HG03575 (cell line): ENCODE data around the gene POU6F1.

Experiments
- ATAC-seq: cut with Tn5 transposase; IDR thresholded peaks from one replicate; pipeline ENCODE4 v1.9.1; 2021; ENCODE audit not compliant: unreplicated experiment, insufficient number of reproducible peaks, low FRiP score; ENCODE audit errors: extremely low read depth

Gene POU6F1

DNA sequence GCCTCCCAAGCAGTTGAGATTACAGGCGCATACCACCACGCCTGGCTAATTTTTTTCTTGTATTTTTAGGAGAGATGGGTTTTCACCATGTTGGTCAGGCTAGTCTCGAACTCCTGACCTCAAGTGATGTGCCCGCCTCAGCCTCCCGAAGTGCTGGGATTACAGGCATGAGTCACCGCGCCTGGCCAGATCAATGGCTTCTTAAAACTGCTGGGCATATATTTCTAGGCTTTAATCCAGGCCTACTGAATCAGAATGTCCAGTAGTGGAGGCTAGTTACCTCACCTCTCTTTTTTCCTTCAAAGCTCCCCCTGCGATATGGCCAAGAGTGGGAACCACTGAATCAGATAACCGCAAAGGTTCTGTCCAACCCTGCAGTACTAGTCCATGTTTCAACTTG lies 17.1 kb downstream of the POU6F1 start:
- no peak for ATAC-seq

DNA sequence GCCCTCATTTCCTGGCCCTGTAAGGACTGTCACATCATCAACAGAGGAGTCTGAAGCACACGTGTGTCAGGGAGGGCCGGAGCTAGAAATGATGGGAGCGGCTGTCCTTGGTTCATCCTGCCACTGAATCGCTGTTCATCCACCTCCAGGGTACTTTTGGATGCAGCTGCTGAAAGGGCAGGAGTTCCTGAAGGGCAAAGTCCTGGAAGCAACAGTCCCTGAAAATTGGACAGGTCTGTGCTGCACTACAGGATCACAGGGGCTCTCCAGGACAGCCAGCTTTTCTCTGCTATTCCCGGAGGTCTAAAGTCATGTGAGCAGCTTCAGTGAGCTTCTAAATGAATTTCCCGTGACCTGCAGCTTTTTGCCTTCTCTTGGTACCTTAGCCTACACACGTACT lies 17.7 kb downstream of the POU6F1 start:
- no peak for ATAC-seq

DNA sequence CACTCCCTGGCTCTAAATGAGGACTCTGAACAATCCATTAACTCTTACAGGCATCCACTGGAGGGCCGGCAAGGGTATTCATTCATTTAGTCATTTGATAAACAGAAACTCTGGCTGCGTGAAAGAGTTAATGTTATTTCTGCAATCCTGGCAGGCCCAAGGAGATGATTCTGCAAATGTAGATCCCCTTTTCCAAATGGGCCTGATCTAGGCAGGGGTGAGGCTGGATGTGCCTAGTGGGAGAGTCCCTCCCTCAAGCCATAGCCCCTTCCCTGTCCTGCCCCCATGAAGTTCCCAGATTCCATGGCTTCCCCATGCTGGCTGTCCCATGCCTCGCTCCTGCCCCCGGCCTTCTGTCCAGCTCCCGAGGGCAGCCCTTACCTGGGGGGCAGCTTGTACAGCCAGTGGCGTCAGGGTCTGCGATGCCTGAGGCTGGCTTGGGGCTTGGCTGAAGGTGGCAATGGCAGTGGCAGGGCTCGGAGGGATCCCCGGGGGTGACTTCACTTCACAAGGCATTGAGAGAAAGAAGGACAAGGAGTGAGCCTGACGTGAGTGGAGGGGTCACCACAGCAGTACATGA lies 18.4 kb downstream of the POU6F1 start:
- no peak for ATAC-seq

DNA sequence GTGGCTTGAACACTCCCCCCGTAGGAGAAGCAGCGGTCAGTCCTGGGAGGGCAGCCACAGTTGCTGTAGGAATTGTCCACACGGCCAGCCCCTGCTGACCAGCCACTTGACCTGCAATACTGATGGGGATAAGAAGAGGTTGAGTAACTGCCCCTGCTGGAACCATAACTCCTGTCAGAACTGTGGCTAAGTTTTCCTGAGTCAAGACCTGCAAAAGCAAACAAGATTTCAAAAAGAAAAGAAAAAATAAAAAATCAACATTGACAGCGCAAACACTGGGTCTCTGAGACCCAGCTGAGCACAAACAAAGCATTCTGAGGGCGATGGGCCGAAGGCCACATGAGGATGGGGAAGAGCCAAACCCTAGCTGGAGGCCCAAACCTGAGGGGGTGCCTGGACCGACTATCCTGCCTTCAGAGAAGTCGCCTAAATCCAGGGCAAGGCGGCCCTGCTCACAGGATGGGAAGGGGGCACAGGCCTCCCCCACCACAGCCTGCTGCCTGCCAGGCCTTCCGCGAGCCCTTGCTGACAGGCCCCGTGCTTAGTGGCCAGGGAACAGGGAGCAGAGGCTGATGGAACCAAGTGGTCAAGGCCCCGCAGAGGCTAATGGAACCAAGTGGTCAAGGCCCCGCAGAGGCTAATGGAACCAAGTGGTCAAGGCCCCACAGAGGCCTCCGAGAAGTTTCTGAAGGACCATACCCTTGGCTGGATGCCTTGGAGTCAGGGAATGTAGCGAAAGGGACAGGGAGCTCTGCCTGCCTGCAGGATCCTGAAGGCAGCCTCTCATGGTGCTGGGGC lies 19.1 kb downstream of the POU6F1 start:
- no peak for ATAC-seq

DNA sequence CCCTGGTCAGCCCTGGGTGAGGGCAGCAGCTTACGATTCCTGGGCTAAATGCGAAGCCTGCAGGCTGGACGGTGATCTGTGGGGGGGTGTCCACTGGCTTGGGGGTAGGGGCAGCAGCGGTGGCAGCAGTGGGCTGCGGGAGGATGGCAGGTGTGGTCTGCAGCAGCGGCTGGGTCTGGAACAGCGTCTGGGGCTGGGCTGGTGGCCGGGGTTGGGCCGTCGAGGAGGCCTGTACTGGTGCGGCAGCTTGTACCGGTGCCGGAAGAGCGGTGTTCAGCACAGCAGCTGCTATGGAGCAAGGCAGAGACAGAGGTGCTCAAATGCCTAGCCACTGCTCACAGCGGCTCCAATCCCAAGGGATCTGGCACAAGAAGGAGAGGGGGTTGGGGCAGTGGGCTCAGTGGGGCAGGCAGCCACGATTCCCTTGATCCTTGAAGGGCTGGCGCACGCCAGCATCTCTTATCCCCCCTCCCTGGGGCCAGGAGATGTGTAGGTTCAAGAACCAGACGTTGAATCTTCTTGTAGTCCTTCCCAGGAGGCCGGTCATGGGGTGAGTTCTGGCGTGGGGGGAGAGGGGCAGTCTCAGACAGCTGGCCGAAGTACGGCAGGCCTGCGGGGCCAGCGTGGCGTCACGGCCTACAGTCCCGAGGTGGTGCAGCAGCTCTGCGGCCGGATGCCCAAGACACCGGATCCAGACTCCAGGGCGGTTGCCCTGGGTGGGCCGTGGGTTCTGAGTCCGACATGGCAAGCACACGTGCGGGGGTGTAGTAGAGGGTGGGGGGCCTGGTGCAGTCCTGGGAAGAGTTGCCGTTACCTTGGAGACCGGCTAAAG lies 19.9 kb downstream of the POU6F1 start:
- no peak for ATAC-seq

DNA sequence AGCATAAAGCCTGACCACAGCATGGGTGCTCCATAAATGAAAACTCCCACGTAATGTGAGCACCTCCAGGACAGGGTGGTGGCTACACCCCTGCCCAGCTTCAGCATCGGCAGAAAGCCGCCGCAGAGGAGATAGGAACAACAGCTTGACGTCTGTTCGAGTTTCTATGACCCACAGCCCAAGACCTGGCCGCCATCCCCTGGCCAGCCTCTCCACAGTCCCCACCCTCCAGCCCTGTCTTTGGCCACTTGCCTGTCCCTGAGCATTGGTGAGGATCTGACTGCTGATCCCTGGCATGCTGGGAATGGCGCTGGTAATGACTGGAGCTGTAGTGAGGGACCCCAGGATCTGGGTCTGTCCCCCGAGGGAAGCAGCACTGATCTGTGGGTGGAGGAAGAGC lies 21.3 kb downstream of the POU6F1 start:
- ATAC-seq = no peak

DNA sequence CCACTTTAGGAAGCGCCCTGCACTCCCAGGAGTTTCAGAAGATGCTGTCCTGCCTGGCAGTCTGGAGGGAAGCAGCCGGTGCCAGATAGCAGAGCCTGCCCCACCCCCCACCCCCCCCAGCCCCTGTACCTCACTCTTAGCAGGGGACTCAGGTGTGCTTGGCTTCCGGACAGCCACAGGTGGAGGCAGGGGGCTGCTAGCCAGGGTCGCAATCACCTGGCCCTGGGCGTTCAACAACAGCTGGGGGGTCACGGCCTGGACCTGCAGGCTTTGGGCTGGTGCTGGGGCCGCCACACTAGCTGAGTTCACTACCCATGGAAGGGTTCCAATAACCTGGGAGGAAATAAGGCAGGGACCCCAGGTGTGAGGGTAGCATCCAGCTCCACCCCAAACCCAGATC lies 22.0 kb downstream of the POU6F1 start:
- no peak for ATAC-seq

DNA sequence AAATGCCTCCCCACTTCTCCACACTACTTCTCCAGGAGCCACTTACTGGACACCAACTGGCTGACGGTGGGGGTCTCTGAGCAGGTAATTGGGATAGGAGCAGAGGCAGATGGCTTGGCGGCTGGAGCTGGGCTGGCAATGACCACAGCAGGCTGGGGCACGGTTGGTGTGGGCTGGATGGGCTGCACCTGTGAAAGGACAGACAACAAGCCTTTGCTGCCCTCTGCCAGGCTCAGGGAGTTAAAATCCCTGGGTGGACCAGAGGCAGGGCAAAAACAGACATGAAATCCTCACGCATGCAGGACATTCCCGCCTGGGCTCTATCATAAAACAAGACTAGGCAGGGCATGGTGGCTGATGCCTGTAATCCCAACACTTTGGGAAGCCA lies 25.6 kb downstream of the POU6F1 start:
- no peak for ATAC-seq

DNA sequence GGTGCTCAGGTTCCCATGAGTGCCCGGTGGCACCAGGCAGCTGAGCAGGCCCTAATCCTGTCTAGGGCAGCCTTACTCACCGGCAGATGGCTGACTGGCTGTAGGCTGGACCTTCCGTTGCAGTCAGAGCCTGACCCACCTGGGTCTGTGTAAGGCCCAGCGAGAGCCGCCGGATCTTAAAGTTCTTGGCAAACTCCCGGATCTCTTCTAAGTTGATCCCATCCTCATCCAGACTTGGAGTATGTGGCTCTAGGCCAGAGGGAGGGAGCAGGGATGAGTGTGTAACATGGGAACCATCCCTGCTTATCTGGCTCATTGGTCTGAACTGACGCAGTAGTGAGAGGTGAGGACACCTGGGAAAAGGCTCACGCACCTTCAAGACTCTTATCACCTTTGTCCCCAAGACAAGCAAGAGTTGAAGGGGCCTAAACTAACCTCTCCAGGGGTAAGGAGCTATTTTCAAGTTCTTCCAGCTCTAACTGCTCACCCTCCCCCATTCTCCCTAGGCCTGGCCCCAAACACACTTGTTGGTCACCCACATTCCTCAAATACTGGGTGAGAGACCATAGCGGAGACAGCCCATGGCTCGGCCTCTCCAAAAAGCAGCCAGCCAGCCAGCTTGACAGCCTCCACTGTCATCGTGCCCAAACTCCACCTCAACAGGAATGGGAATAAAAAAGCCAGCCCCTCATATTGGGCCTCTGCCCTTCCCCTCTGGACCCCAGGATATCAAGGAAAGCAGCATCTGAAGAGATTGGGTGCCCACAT lies 26.2 kb downstream of the POU6F1 start:
- ATAC-seq = no peak

DNA sequence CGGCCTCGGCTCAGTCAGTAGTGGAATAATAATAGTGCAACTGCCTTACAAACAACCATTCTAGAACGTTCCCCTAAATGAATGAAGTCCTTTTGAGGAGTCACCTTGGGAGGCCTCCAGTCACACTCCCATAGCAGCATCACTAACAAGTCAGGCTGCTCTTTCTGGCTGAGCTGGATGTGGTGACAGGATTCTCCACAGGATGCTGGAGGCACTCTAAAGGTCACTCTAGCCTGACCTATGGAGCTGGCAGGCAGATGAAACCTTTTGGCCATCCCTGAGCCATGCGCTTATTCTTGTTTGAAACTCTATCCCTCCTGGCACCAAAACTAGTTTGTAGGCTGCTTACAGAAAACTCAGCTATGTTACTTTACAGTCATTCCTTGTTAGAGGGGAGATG lies 27.0 kb downstream of the POU6F1 start:
- ATAC-seq = no peak

DNA sequence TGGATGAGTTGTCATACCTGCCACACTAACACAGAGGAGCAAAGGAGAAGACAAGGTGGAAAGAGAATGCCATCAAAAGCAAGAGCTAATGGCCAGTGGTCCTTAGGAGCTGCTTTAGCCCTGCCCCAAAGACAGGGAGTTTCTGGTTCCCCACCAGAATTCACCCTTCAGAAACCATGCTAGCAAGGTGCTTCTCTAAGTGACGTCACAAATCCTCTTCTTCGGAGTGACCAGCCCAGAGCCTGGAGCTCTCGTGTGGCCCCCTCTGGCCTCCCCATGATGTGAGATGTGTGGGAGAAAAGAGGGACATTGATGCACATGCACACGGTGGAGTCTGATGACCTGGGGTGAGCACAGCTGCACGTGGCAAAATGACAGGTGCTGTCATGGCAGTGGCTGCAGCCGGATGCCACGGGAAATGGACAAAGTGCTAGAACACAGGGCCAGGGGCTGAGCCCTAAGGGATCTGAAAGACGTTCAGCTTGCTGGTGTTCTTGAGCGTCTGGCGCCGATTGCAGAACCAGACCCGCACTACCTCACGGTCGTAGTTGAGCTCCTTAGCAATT lies 28.0 kb downstream of the POU6F1 start:
- ATAC-seq = no peak

DNA sequence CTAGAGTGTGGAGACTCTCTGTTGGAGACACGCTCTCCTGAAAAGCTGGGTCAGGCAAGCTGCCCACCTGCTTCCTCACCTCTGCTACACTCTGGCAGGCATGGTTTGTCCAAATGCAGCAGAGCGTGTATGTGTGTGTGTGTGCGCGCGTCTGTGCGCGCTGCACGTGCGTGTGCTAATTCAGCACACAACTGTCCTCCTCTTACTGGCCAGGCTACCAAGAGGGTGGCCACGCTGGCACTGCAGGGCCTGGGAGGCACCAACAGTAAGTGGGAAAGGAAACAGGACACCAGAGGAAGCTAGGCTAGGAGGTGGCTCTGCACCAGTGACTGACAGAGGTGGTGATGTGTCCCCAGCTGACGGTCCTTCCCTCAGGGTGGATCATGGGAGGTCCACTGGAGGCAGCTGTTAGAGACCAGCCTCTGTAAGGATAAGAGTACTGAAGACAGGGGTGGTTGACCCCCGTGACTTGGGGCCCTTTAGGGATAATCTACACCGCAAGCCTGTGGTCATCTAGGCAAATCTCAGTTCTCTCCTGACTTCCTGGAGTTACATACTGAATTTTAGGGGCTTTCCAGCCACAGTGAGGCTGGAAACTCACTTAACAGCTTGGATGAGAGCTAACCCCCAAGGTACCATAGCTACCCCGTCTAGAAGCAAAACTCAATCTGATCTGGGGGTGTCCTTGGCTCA lies 29.4 kb downstream of the POU6F1 start:
- ATAC-seq = no peak

DNA sequence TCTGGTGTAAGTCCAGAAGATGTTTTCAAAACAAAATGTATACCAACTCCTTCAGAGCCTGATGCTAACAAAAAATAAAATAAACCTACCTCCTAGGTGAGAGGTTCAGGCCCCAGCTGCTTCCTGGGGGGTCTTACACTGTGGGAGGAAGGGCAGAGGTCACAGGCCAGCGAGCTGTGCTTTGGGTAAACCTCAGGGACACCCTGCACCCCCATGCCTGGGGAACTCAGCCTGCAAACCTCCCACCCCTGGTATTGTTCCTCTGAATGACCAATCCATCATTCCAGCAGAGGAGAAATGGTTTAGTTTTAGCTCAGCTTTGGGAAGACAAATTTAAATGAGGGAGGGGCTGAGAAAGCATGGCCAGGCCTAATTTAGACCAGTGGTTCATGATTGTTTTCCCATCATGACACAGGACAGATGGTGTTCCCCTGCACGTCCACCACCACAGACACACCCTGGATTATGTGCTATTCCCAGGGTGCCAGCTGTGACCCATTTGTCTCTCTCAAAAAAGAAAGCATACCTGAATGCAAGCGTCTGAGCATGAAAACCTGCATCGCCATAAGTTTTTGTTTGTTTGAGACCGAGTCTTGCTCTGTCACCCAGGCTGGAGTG lies 30.4 kb downstream of the POU6F1 start:
- ATAC-seq = no peak

DNA sequence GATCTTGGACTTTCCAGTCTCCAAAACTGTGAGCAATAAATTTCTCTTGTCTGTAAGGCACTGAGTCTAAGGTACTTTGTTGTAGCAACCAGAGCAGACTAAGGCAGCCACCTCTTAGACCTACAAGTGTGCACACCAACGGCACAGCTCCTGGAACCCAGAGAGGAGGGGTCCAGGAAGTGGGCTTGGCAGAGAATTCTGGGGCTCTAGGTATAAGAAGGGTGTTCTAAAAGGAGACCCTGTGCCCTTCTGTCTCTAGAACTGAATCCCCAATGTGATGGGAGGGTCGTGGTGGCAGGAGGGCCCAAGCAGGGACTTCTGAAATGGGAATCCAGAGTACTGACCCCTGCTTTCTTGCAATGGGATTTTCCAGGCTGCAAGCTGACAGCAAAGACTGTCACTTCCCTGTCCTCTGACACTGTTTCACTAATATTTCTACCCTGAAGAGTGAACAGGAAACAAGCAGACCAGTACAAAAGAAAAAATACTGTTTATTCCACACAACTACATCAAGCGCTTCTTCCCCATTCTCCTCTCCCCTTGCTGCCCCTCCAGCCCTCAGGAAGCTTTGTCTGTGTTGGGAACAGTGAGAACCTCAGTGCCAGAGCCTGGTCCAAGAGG lies 31.3 kb downstream of the POU6F1 start:
- ATAC-seq = no peak

DNA sequence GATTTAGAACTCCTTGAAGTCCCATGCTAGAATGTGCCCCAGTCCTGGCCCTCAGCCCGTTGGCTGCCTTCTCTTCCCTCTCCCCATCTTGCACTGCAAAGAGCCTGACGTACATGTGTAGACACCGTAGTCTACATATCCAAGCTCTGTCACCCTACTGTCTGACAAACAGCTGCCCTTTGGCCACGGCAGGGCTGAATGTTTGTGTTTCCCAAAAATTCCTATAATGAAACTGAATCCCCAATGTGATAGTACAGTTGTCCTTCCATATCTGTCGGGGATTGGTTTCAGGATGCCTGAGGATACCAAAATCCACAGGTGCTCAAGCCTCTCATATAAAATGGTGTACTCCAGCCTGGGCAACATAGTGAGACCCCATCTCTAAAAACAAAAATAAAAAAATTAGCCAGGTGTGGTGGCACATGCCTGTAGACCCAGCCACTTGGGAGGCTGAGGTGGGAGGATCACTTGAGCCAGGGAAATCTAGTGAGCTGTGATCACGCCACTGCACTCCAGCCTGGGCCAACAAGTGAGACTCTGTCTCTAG lies 32.6 kb downstream of the POU6F1 start:
- ATAC-seq = no peak

DNA sequence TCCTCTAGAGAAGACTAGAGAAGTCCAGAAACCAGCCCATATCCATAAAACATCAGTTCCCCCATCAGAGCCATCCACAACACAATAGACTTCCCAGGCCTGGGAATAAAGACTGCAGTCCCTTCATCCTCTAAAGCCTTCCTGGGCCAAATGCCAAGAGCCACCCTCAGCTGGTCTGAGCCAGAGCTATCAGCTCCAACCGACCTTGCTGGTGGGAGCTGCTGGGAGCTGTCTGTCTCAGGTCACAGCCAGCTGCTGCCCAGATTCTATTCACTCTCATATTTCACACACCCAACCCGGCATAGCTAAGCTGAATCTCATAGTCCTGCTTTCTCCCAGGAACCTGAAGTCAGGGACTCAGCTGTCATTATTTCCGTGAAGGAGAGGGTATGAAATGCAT lies 34.0 kb downstream of the POU6F1 start:
- ATAC-seq = no peak

DNA sequence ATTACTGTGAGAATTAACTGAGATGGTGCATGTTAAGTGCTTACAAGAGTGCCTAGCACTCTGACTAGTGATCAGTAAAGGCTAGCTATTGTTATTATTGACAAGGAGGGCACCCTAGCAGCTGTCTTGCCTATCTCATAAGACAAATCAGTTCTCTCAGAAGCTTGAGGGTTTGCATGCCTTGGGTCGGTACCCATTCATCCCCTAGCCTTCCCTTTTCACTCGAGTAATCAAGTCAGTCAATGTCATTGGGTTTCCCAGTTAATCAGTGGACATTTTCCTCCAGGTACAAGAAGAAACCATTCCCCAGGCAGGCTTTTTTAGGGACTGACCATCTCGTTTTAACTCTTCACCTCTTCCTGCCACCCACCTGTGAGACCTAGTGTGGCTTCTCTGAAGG lies 34.5 kb downstream of the POU6F1 start:
- no peak for ATAC-seq
